Measurements from ENCODE around the gene PCDHA3. TPM values are rescaled to one million over a fixed set of nuclear protein-coding genes. Genes with fewer than 3 reads are reported as not detected.
"Not testable (repeated sequence)": the region's sequence is repeated elsewhere in the genome, so short reads cannot be mapped to it uniquely, and the experiment has no call there.

The PCDHA3 gene
- total and polyA plus RNA-seq, 2 of the 13 experiments (the other 11 are each of a cell fraction or from before 2014, with no cell fraction given), result not detected

DNA sequence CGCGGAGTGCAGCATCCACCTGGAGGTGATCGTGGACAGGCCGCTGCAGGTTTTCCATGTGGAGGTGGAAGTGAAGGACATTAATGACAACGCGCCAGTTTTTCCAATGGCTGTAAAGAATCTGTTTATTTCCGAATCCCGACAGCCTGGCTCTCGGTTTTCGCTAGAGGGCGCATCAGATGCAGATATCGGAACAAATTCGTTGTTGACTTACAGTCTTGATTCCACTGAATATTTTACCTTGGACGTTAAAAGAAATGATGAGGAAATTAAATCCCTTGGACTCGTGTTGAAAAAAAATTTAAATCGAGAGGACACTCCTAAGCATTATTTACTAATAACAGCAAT, 611 bp downstream of the PCDHA3 start:
- 49% methylated on average over 14 of the region's 16 CpGs for WGBS (ENCODE audit: low lambda C conversion rate)
- Histone ChIP-seq H3K4me3 (replicated peaks in 1 of 3; ENCODE audit: insufficient read depth in 1 of 3, low read depth in 2 of 3, low read length in 3 of 3) (no peak overlapping the region), H4K20me1 (ENCODE audit: insufficient read depth, low read length) (no peaks in the 10 kb centered on the region), H2AFZ (ENCODE audit: low read length) (no peak overlapping the region), H3K27me3 (ENCODE audit: control insufficient read depth in 1 of 2, insufficient read depth in 2 of 2, low read length in 2 of 2) (no peaks in the 10 kb centered on the region), H3K9me3 (ENCODE audit: low read length) (peaks cover 21% of the 10 kb centered on the region), H3K4me1 (ENCODE audit: insufficient read depth, low read length) (no peaks in the 10 kb centered on the region), H3K27ac (ENCODE audit: extremely low read length, insufficient read depth, low read length) (no peak overlapping the region), H3K4me2 (ENCODE audit: low read depth, low read length) (no peak overlapping the region), H3K79me2 (ENCODE audit: insufficient read depth, low read length) (no peaks in the 10 kb centered on the region), H3K36me3 (replicated peaks in 1 of 2; ENCODE audit: control insufficient read depth in 1 of 2, insufficient read depth in 2 of 2, low read length in 2 of 2) (no peaks in the 10 kb centered on the region), H3K9ac (ENCODE audit: insufficient read depth, low read depth, low read length) (no peak overlapping the region)
- intact Hi-C loops (cut with micrococcal nuclease; ENCODE audit: unreplicated experiment) (no loop called here), in situ Hi-C loops (cut with HindIII; ENCODE audit: extremely low pct_ligation_motif_present, low pct_unique_long_range_greater_than_20kb) (no loop called here)
- no peak for DNase-seq (ENCODE audit: low spot score)
- TF ChIP-seq RFX3 (CRISPR knock-in tag; IDR thresholded peaks at IDR 0.05), result no peak
- no peak for TF ChIP-seq E2F1 (CRISPR knock-in tag; IDR thresholded peaks at IDR 0.05)
- TF ChIP-seq MAX (IDR thresholded peaks at IDR 0.05), result no peak
- no peak for TF ChIP-seq IRF2 (CRISPR knock-in tag; IDR thresholded peaks at IDR 0.05)
- no peak for TF ChIP-seq RCOR2 (CRISPR knock-in tag; IDR thresholded peaks at IDR 0.05)
- POLR2A ChIA-PET, result no interaction called here
- BruUV-seq (replicated peaks), result no TSS peak
- no peak for FAIRE-seq
- ATAC-seq, result no peak
- CTCF ChIA-PET (ENCODE audit: low intra/inter-chr PET ratio, low total read pairs), result no interaction called here

GRCh38 chr5:140802381-140802780, 1.5 kb downstream of the PCDHA3 start:
- H3K4me2 ChIP-seq (ENCODE audit: low read depth, low read length); intact Hi-C loops (cut with micrococcal nuclease; ENCODE audit: unreplicated experiment); DNase-seq (ENCODE audit: low spot score); FAIRE-seq; H3K4me1 ChIP-seq (ENCODE audit: insufficient read depth, low read length); ATAC-seq; BruUV-seq (replicated peaks); H3K36me3 ChIP-seq (replicated peaks in 1 of 2; ENCODE audit: control insufficient read depth in 1 of 2, insufficient read depth in 2 of 2, low read length in 2 of 2); H4K20me1 ChIP-seq (ENCODE audit: insufficient read depth, low read length); H3K79me2 ChIP-seq (ENCODE audit: insufficient read depth, low read length); H3K27ac ChIP-seq (ENCODE audit: extremely low read length, insufficient read depth, low read length); H2AFZ ChIP-seq (ENCODE audit: low read length); POLR2A ChIA-PET; H3K9ac ChIP-seq (ENCODE audit: insufficient read depth, low read depth, low read length); in situ Hi-C loops (cut with HindIII; ENCODE audit: extremely low pct_ligation_motif_present, low pct_unique_long_range_greater_than_20kb); CTCF ChIA-PET (ENCODE audit: low intra/inter-chr PET ratio, low total read pairs); H3K4me3 ChIP-seq (replicated peaks in 1 of 3; ENCODE audit: insufficient read depth in 1 of 3, low read depth in 2 of 3, low read length in 3 of 3); H3K27me3 ChIP-seq (ENCODE audit: control insufficient read depth in 1 of 2, insufficient read depth in 2 of 2, low read length in 2 of 2): not testable (repeated sequence)
- H3K9me3 ChIP-seq (ENCODE audit: low read length), result peaks cover 21% of the 10 kb centered on the region
- WGBS (ENCODE audit: low lambda C conversion rate), result 83% methylated on average over 45 of the region's 45 CpGs
